Activated naive CD4-positive, alpha-beta T cell treated with anti-CD3 and anti-CD28 coated beads, Interleukin-2, amount 50 U/mL, for 72 hours (primary cell): ENCODE measurements around the gene SELPLG. TPM values are rescaled to one million over a fixed set of nuclear protein-coding genes. Genes with fewer than 3 reads are reported as not detected.

ENCODE experiments used
- ATAC-seq, 2 donors: fragments of 150-1000 bp; cut with Tn5 transposase; 2 replicates each; pipeline ENCODE4 v1.10.0; 2021; ENCODE audit warnings: mild to moderate bottlenecking in 2 of 2, moderate library complexity in 2 of 2
- DNase-seq, 2 donors: peaks; one replicate each; pipeline ENCODE4 v3.0.0; 2021 to 2022; ENCODE audit warnings: low spot score in 2 of 2
- H3K27ac Mint-ChIP-seq, 2 donors: one replicate each; pipeline ENCODE4 v1.8.0; 2022; ENCODE audit warnings: mild to moderate bottlenecking in 2 of 2, mixed read lengths in 2 of 2
- H3K36me3 Mint-ChIP-seq, 2 donors: one replicate each; pipeline ENCODE4 v1.8.0; 2022; ENCODE audit warnings: mixed read lengths in 2 of 2
- H3K9me3 Mint-ChIP-seq, 2 donors: one replicate each; pipeline ENCODE4 v1.8.0; 2022; ENCODE audit warnings: mixed read lengths in 2 of 2
- total RNA-seq, 2 donors: library from RNA; stranded (reverse); gene quantifications; one replicate each; pipeline ENCODE4 v1.2.3, GENCODE V29; 2022

The SELPLG gene
- total RNA-seq, 2 donors from 2014 or later: 30.0 to 35.9 TPM

DNA sequence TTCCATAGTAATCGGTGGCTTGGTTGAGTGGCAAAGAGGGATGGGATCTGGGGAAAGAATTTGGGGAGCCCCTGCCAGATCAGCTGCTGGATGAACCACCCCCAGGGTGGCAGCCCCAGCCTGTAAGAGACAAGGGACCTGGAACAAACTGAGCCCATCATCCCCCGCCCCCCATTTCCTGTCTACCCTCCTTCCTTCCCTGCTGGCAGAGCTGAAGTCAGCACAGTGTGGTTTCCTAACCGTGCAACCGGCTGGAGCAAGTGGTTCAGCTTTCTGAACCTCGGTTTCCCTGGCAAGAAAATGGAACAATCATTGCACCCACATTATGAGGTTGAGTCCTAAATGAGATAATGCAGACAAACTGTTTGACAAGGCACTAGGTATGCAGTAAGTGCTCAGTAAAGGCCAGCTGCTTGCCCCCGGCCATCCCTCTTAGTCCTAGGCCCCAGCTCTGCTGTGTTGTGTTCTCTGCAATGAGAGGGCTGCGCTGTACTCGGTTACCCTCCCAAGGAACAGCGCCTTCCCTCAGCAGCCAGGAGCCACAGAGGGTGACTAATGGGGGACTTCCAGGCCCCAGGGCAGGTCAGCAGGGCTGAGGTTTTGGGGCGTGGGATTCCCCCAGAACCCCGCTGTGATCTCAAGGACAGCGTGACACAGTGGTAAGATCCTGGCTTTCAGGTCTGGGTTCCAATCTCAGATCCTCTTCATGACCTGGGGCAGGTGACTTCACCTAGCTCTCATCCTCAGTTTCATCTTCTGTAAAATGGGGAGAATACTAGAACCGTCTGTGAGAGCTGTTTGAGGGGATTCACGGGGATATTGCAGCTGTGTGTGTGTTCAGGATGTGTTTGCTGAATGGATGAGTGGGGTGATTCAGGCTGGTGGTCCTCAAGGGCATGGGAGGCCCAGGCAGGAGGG is 16.5 kb downstream of the SELPLG start:
- ATAC-seq (peak; percentile 91 to 92), DNase-seq (peak; percentile 76 to 94)
- H3K9me3 Mint-ChIP-seq: peaks cover 0 to 6% of the 10 kb centered on the region in 2 donors
- H3K36me3 Mint-ChIP-seq: peaks cover 13 to 29% of the 10 kb centered on the region in 2 donors
- H3K27ac Mint-ChIP-seq: peak overlapping the region; percentile 76 to 91

DNA sequence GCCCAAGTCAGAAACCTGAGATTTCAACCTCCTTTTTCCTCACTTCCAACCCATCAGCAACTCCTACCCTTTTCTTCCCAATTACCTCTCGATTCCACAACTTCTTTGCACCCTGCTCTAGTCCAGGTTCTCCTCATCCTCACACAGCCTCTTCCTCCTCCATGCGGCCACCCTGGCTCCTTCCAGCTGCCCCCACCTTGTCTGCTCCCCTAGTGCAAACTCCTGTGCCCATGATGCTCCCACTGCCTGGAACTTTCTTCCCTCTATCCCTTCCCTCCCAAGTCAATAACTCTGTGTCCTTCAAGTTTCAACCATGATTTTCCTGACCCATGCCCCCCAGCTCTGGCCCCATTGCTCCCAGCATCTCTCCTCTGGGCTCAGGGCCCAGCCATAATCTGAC is 17.3 kb downstream of the SELPLG start:
- DNase-seq (no peak), ATAC-seq (no peak)
- Mint-ChIP-seq H3K27ac (peak overlapping the region; percentile 76 to 91), H3K9me3 (peaks cover 0 to 6% of the 10 kb centered on the region in 2 donors), H3K36me3 (peaks cover 12 to 29% of the 10 kb centered on the region in 2 donors)

DNA sequence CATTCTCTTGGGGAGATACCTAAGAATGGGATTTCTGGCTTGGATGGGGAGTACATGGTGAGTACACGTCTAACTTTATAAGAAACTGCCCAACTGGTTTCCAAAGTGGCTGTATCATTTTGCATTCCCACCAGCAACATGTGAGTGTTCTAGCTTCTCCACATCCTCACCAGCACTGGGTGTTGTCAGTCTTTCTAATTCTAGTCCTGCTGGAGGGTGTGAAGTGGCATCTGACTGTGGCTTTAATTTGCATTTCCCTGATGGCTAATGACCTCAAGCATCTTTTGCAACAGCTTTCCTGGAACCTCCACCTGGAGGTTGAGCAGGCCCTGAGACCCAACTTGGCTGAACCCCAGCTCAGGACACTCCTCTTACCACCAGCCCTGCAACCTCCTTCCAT is 17.8 kb downstream of the SELPLG start:
- peaks cover 9 to 29% of the 10 kb centered on the region in 2 donors for H3K36me3 Mint-ChIP-seq
- H3K9me3 Mint-ChIP-seq: peaks cover 0 to 6% of the 10 kb centered on the region in 2 donors
- peak overlapping the region in 1 of 2 donors; percentile 91 for H3K27ac Mint-ChIP-seq
- DNase-seq (no peak), ATAC-seq (no peak)

DNA sequence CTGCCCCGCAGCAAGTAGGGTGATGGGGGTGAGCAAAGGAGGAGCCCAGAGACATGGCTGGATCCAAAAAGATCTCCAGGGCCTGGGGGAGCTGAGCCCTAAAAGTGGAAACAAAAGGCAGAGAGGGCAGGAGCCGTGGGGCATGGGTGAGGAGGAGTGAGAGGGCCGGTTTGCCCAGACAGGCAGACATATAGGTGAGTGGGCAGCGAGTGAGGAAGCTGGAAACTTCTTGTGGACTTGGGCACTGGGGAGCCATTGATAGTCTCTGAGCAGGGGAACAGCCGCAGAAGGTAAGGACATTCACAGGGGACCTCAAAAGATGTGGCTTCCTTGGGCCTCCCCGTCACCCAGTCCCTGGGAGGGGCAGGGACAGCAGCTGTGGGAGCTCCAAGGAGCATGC is 19.1 kb downstream of the SELPLG start:
- Mint-ChIP-seq H3K36me3 (peaks cover 9 to 29% of the 10 kb centered on the region in 2 donors), H3K27ac (peak overlapping the region in 1 of 2 donors; percentile 73)

DNA sequence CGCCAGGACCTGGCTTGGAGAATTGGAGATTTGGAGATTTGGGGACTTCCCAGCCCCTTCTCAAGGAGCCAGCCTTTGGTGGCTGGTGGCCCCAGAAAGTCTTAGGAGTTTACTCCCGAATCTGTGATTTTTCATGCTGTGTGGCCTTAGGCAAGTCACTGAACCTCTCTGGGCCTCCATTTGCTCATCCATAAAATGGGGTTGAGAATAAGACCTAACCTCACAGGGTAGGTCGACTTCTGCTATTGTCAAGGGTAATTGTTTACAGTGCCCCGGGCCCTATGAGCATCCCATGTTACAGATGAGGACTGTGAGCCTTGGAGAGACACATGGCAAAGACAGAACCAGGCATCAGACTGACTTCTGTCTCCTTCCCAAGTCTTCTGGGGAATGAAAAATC is 19.7 kb downstream of the SELPLG start:
- DNase-seq (no peak), ATAC-seq (no peak)
- Mint-ChIP-seq H3K9me3 (peaks cover 0 to 6% of the 10 kb centered on the region in 2 donors), H3K36me3 (peaks cover 9 to 29% of the 10 kb centered on the region in 2 donors), H3K27ac (peak overlapping the region in 1 of 2 donors; percentile 73)

More for the DNA sequence above, 19.1 kb downstream of the SELPLG start:
- H3K9me3 Mint-ChIP-seq: peaks cover 0 to 6% of the 10 kb centered on the region in 2 donors
- ATAC-seq (no peak), DNase-seq (no peak)

DNA sequence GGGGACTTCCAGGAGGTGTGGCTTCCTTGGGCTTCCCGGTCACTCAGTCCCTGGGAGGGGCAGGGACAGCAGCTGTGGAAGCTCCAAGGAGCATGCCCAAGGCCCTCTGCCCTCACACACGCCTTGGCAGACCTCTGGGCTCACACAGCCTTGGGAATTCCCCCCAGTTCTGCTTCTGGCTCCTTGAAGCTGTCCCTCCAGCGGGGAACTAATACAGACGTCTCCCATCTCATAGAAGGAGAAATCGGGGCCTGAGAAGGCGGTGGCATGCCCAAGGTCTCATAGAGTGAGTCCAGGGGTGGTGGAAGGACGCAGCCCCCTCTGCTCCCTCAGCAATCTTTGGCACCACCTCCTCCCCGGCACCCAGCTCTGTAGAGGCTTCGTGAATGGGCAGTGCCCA is 20.1 kb downstream of the SELPLG start:
- no peak for ATAC-seq
- Mint-ChIP-seq H3K9me3 (peaks cover 0 to 6% of the 10 kb centered on the region in 2 donors), H3K27ac (no peak overlapping the region), H3K36me3 (peaks cover 9 to 29% of the 10 kb centered on the region in 2 donors)
- DNase-seq: no peak

DNA sequence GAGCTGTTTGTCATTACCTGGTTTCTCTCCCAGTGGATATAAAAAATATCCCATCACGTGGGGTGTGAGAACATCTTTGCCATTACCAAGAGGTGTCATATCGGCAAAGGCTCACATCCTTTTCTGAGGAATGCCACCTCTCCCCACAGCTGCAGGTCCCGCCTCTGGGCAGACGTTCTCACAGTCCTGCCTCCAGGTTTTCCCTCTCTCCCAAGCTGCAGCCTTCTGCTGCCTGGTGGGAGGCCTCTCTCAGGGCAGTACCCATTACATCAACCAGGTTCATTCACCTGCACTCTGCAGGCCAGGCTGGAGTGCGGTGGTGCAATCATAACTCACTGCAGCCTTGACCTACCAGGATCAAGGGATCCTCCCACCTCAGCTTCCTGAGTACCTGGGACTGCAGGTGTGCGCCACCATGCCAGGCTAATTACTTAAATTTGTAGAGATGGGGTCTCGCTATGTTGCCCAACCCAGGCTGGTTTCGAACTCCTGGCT is 20.9 kb downstream of the SELPLG start:
- H3K36me3 Mint-ChIP-seq: peaks cover 9 to 29% of the 10 kb centered on the region in 2 donors
- no peak for ATAC-seq
- no peak for DNase-seq
- H3K27ac Mint-ChIP-seq: no peak overlapping the region
- H3K9me3 Mint-ChIP-seq: peaks cover 0 to 6% of the 10 kb centered on the region in 2 donors

DNA sequence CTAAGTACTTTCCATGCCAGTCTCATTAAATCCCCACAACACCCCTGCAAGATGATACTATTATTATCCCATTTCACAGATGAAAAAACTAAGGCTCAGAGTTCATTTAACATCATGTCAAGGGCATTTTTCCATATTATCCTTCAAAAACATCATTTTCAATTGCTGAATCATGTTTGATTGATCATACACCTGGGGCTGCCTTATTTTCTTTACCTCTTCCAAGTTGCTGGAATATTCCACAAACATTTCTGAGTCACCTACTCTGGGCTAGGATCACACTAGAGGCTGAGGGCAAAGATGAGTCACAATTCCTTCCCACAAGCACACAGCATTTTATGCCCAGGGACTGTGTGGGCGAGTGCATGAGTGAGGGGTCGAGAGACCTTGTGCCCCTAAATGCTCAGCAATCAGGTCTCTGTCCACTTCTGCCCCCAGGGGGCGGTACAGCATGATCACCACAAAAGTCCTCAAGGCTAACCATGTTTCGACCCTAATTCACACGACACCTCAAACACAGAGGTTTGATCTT is 21.7 kb downstream of the SELPLG start:
- Mint-ChIP-seq H3K27ac (no peak overlapping the region), H3K36me3 (peaks cover 9 to 26% of the 10 kb centered on the region in 2 donors), H3K9me3 (peaks cover 0 to 6% of the 10 kb centered on the region in 2 donors)
- ATAC-seq (peak; percentile 60 to 67), DNase-seq (no peak)

DNA sequence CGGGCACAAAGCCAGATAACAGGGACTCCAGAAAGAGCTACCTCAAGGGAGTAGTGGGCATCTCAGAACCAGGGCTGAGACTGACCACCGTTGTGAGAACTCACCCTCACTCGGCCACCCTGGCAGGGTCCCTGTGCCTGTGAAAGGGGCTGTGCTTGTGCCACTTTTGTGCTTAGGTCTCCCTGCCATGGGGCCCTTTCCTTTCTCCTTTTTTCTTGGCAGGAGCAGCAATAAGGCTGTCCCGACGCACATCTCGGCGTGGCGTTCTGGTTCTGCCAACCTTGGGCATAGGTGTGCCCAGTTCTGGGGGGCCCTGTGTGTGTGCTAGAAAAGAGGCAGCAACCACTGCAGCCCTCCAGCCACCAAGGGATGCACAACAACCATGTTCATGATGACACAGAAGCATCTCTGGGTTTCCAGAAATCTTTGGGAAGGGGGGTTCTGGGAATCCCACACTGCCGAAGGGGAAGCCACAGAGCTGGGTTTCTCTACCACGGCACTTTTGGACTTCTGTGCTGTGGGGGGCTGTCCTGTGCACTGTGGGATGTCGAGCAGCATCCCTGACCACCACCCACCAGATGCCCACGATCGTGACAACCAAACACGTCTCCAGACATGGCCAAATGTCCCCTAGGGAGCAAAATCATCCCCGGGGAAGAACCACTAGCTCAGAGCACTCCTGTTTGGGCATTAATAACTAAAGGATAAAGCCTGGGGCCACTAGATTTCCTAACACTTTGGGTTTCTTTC is 22.7 kb downstream of the SELPLG start:
- peaks cover 0 to under 1% of the 10 kb centered on the region in 2 donors for H3K9me3 Mint-ChIP-seq
- peaks cover under 1 to 16% of the 10 kb centered on the region in 2 donors for H3K36me3 Mint-ChIP-seq
- DNase-seq: no peak
- no peak overlapping the region for H3K27ac Mint-ChIP-seq
- no peak for ATAC-seq

DNA sequence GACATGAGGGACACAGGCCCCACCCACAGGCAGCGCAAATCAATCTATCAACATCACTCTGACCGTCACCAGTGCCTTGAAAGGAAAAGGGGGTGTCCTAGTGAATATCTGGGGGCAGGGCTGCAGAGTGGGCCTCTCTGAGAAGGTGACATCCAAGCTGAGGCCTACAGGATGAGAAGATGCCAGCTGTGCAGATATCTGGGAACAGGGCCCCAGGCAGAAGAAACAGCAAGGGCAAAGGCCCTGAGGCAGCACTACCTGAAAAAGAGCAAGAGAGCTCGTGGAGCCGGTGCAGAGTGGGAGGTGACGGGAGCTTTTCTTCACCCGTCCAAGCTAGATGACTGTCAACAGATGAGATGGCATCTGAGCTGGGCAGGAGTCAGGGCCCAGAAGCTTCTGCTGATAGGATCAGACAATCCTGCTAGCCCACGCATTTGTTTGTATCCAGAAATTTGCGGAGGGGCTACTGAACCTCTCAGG is 23.3 kb downstream of the SELPLG start:
- ATAC-seq (no peak), DNase-seq (no peak)
- no peak overlapping the region for H3K27ac Mint-ChIP-seq
- no peaks in the 10 kb centered on the region for H3K9me3 Mint-ChIP-seq
- peaks cover 0 to 10% of the 10 kb centered on the region in 2 donors for H3K36me3 Mint-ChIP-seq

DNA sequence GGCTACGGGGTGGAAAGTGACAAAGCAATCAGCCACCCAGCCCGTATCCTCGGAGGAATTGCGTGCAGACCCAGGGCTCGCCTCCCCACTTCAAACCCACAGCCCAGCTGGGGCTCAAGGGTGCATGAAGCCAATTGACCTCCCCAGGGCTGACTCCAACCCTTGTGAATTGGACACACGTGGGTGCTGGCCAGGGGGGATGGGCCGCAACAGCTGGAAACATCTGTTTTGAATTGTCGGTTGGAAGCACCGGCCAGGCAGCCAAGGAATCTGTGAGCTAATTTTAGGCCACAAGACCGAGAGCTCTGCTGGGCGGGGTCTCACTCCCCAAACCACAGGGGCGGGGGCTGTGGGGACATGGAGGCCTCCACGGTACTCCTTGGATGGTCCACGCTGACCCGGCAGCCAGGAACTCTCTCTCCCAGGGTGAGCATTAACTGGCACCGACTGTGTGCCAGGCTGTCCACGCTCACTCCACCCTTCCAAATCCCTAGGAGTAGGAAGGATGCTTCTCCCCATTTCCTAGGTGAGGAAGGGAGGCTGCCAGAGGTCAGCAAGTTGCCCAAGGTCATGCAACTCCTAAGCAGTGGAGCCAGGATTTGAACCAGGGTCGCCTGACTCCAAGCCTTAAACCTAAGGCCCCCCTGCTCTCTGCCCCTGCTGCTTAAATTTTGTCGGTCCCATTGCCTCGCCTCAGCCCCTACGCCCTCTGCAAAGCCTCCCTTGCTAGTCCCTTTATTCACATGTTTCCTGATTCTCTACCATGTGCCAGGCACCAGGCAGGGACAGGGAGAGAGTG is 24.0 kb downstream of the SELPLG start:
- peaks cover 0 to 5% of the 10 kb centered on the region in 2 donors for H3K36me3 Mint-ChIP-seq
- H3K9me3 Mint-ChIP-seq: no peaks in the 10 kb centered on the region
- no peak for DNase-seq
- H3K27ac Mint-ChIP-seq: no peak overlapping the region
- ATAC-seq: no peak

DNA sequence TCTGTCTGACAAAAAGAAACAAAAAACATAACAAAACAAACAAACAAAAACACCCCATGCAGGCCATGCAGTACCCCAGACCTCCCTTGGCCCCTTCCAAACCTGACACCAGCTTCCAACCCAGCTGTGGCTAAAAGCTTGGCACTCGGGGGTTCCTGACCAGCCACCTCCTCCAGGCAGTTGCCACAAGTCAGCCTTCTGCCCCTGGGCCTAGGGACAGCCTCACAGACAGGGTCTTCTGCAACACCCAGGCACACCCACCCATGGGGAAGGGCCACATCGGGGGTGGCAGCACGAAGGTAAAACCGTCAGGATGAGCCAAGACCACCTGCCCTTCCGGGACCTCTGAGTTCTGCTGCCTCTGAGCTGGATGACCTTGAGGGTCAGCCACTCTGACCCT is 25.1 kb downstream of the SELPLG start:
- Mint-ChIP-seq H3K27ac (no peak overlapping the region), H3K36me3 (no peaks in the 10 kb centered on the region), H3K9me3 (no peaks in the 10 kb centered on the region)
- no peak for ATAC-seq
- no peak for DNase-seq

DNA sequence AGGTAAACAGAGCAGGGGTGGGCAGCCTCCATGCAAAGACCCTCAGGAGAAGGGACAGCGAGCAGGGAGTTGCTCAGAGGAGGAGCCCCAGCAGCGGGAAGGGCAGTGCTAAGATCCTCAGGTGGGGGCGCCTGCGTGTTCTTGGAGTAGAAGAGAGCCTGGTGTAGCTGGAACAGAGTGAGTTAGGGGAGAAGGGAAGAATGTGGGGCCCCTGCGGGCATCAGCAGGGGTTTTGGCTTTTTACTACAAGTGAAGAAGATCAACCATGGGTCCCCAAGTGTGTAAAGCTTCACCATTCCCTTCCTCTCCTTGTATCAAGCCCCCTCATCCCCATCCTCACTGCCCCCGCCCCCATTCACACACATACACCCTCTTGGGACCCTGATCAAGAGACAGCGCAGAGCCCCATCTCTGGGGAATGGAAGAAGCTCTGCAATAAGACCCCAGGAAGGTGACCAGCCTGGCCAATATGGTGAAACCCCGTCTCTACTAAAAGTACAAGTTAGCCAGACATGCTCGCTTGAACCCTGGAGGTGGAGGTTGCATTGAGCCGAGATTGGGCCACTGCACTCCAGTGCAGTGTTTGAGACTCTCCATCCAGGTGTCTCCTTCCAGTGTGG is 25.6 kb downstream of the SELPLG start:
- peak overlapping the region in 1 of 2 donors; percentile 23 for H3K27ac Mint-ChIP-seq
- no peaks in the 10 kb centered on the region for H3K9me3 Mint-ChIP-seq
- DNase-seq (no peak), ATAC-seq (no peak)
- H3K36me3 Mint-ChIP-seq: no peaks in the 10 kb centered on the region

DNA sequence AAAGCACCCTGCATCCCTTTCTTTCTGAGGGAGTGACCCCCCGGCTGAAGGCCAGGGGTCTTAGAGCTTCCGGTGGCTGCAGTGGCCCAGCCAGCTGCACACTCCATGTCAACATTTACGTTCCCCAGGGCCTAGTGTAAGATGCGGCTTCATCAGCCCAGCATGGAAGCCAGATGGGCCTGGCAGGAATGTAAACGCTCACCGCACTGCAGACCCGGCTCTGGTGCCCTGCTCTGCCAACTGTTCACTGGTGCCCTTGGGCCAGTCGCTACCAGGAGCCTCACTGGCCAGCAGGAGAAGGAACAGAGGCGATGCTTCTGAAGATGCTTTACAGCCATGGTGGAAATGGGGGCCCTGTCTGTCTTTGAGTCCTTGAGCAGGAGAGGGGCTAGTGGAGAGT is 27.2 kb downstream of the SELPLG start:
- H3K36me3 Mint-ChIP-seq: no peaks in the 10 kb centered on the region
- DNase-seq (no peak), ATAC-seq (no peak)
- H3K9me3 Mint-ChIP-seq: no peaks in the 10 kb centered on the region
- H3K27ac Mint-ChIP-seq: no peak overlapping the region

DNA sequence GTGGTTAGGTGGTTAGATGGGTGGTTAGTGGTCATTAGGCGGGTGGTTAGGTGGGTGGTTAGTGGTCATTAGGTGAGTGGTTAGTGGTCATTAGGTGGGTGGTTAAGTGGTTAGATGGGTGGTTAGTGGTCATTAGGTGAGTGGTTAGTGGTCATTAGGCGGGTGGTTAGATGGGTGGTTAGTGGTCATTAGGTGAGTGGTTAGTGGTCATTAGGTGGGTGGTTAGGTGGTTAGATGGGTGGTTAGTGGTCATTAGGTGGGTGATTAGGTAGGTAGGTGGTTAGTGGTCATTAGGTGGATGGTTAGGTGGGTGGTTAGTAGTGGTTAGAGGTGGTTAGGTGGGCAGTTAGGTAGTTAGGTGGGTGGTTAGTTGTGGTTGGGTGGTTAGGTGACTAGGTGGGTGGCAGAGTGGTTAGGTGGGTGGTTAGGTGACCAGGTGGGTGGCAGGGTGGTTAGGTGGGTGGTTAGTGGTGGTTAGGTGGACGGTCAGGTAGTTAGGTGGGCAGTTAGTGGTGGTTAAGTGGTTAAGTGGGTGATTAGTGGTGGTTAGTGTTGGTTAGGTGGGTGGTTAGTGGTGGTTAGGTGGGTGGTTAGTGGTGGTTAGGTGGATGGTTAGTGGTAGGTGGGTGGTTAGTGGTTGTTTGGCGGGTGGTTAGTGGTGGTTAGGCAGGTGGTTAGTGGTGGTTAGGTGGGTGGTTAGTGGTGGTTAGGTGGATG is 27.8 kb downstream of the SELPLG start:
- H3K9me3 Mint-ChIP-seq: no peaks in the 10 kb centered on the region
- DNase-seq (no peak), ATAC-seq (no peak)
- peak overlapping the region in 1 of 2 donors; percentile 32 for H3K27ac Mint-ChIP-seq
- no peaks in the 10 kb centered on the region for H3K36me3 Mint-ChIP-seq
